Keratinocyte (primary cell): Measurements from ENCODE around the gene PWWP2B. TPM values are rescaled to one million over a fixed set of nuclear protein-coding genes. Genes with fewer than 3 reads are reported as not detected.

Source experiments
- DNase-seq: peaks from one replicate; pipeline ENCODE4 v3.0.0-alpha.2; 2011; ENCODE audit warnings: low read depth, missing footprints, low spot score
- FAIRE-seq: peaks from 2 replicates; lab custom pipeline; 2011; peaks lifted over from hg19 to GRCh38; lab: Jason Lieb, UNC
- H2AFZ ChIP-seq: 2 replicates; pipeline ENCODE4 v1.6.0; 2012; ENCODE audit warnings: low read length, control low read depth, inconsistent platforms; ENCODE audit not compliant: control insufficient read depth
- H3K27ac ChIP-seq: 2 replicates; pipeline ENCODE4 v1.5.1; 2011; ENCODE audit warnings: low read length; ENCODE audit not compliant: control insufficient read depth, insufficient read depth
- H3K27me3 ChIP-seq: 3 replicates; pipeline ENCODE4 v1.6.0; 2011; ENCODE audit warnings: low read length; ENCODE audit not compliant: control insufficient read depth, insufficient read depth; ENCODE audit errors: extremely low read depth
- H3K36me3 ChIP-seq, 2 experiments: 2 replicates in 1 of 2; 3 replicates in 1 of 2; pipeline ENCODE4 v1.5.1; 2011; ENCODE audit warnings: low read length in 2 of 2, mild to moderate bottlenecking in 1 of 2; ENCODE audit not compliant: control insufficient read depth in 2 of 2, insufficient read depth in 2 of 2; ENCODE audit errors: extremely low read depth in 1 of 2
- H3K4me1 ChIP-seq: 3 replicates; pipeline ENCODE4 v1.5.1; 2011; ENCODE audit warnings: low read length; ENCODE audit not compliant: control insufficient read depth, insufficient read depth; ENCODE audit errors: extremely low read depth
- H3K4me2 ChIP-seq: 3 replicates; pipeline ENCODE4 v1.6.0; 2011; ENCODE audit warnings: low read depth, low read length; ENCODE audit not compliant: control insufficient read depth, insufficient read depth; ENCODE audit errors: extremely low read depth
- H3K4me3 ChIP-seq, 3 experiments: fragments of 200-600 bp in 1 of 3; sonication (generic) in 1 of 3; 2 replicates in 2 of 3; 3 replicates in 1 of 3; pipeline ENCODE4 v1.5.1; 2011 to 2016; ENCODE audit warnings: low read length in 3 of 3, mild to moderate bottlenecking in 3 of 3, control low read depth in 2 of 3, inconsistent platforms in 1 of 3, low read depth in 1 of 3, mixed read lengths in 1 of 3, mixed run types in 1 of 3, moderate library complexity in 1 of 3; ENCODE audit not compliant: control insufficient read depth in 2 of 3, insufficient read depth in 2 of 3; ENCODE audit errors: extremely low read depth in 1 of 3
- H3K79me2 ChIP-seq: 2 replicates; pipeline ENCODE4 v1.6.0; 2012; ENCODE audit warnings: low read length; ENCODE audit not compliant: control insufficient read depth, insufficient read depth
- H3K9ac ChIP-seq: 3 replicates; pipeline ENCODE4 v1.6.0; 2011; ENCODE audit warnings: low read length; ENCODE audit not compliant: control insufficient read depth, insufficient read depth; ENCODE audit errors: extremely low read depth
- H3K9me1 ChIP-seq: 3 replicates; pipeline ENCODE4 v1.6.0; 2011; ENCODE audit warnings: low read length; ENCODE audit not compliant: control insufficient read depth, insufficient read depth; ENCODE audit errors: extremely low read depth
- H3K9me3 ChIP-seq: 2 replicates; pipeline ENCODE4 v1.5.1; 2012; ENCODE audit warnings: low read depth, low read length; ENCODE audit not compliant: control insufficient read depth
- H4K20me1 ChIP-seq: 3 replicates; pipeline ENCODE4 v1.6.0; 2011; ENCODE audit warnings: low read length; ENCODE audit not compliant: control insufficient read depth, insufficient read depth; ENCODE audit errors: extremely low read depth
- CTCF ChIP-seq, 3 experiments: IDR thresholded peaks in 1 of 3; conservative IDR thresholded peaks in 1 of 3; optimal IDR thresholded peaks in 1 of 3; 2 replicates in 2 of 3; 3 replicates in 1 of 3; pipeline versions ENCODE3 to v1.5.1; 2011; ENCODE audit warnings: low read length in 3 of 3, mild to moderate bottlenecking in 3 of 3, moderate library complexity in 2 of 3, control low read depth in 1 of 3, inconsistent platforms in 1 of 3; ENCODE audit not compliant: insufficient read depth in 2 of 3; ENCODE audit errors: extremely low read depth in 1 of 3
- EZH2 ChIP-seq: IDR thresholded peaks from one replicate; pipeline ENCODE4 v1.6.1; 2012; ENCODE audit warnings: inconsistent platforms, mild to moderate bottlenecking, low read length, moderate library complexity
- dilution Hi-C: fragments of 300-500 bp; cut with MboI; formaldehyde crosslinking; loops from one replicate; pipeline ENCODE4 v1.7.0; 2020; ENCODE audit warnings: low sequenced_read_pairs; ENCODE audit not compliant: extremely low pct_ligation_motif_present
- polyA plus RNA-seq, 5 experiments: library from polyadenylated mRNA; depleted of rRNA in 3 of 5; stranded (reverse) in 3 of 5; stranded (forward) in 1 of 5; unstranded in 1 of 5; fragments of >200 nt; gene quantifications; 1 replicate in 1 of 5; 2 replicates in 3 of 5; 3 replicates in 1 of 5; pipeline versions ENCODE4 v1.2.1 to v1.2.3, GENCODE V29; 2011 to 2012; ENCODE audit warnings: missing spikeins in 2 of 5, low read depth in 1 of 5, low replicate concordance in 1 of 5

The PWWP2B gene
- polyA plus RNA-seq, 1 donor (not counting 4 experiments of a cell fraction or from before 2014, with no cell fraction given), result 3.1 TPM

GRCh38 chr10:132443605-132443982 lies 46.6 kb downstream of the PWWP2B start:
- no peak for FAIRE-seq
- Histone ChIP-seq H3K4me2 (no peak overlapping the region), H2AFZ (no peak overlapping the region)

GRCh38 chr10:132443983-132444876 lies 47.2 kb downstream of the PWWP2B start:
- no peaks in the 10 kb centered on the region for H3K36me3 ChIP-seq
- FAIRE-seq (no peak), DNase-seq (no peak)
- H3K4me2 ChIP-seq, result no peak overlapping the region
- H4K20me1 ChIP-seq, result no peaks in the 10 kb centered on the region
- H3K9me1 ChIP-seq, result no peaks in the 10 kb centered on the region
- peaks cover 18% of the 10 kb centered on the region for H3K4me1 ChIP-seq
- H3K27me3 ChIP-seq, result no peaks in the 10 kb centered on the region
- dilution Hi-C loops, result no loop called here
- no peak overlapping the region for H3K27ac ChIP-seq
- peaks cover 4% of the 10 kb centered on the region for H3K9me3 ChIP-seq
- TF ChIP-seq EZH2 (no peak), CTCF (optimal IDR thresholded peaks at IDR 0.05 in 1 of 3, IDR thresholded peaks at IDR 0.05 in 1 of 3, conservative IDR thresholded peaks at IDR 0.05 in 1 of 3; ENCODE audit: extremely low read depth in 1 of 3, insufficient read depth in 2 of 3, low read length in 3 of 3) (no peak)
- H2AFZ ChIP-seq, result no peak overlapping the region
- no peaks in the 10 kb centered on the region for H3K79me2 ChIP-seq
- H3K9ac ChIP-seq, result no peak overlapping the region
- H3K4me3 ChIP-seq, result no peak overlapping the region

More at GRCh38 chr10:132443605-132443982, 46.6 kb downstream of the PWWP2B start:
- Histone ChIP-seq H3K36me3 (no peaks in the 10 kb centered on the region), H3K4me3 (no peak overlapping the region), H3K9ac (no peak overlapping the region), H3K9me1 (no peaks in the 10 kb centered on the region), H3K4me1 (peaks cover 18% of the 10 kb centered on the region), H4K20me1 (no peaks in the 10 kb centered on the region), H3K27ac (no peak overlapping the region), H3K9me3 (peaks cover 4% of the 10 kb centered on the region), H3K79me2 (no peaks in the 10 kb centered on the region), H3K27me3 (no peaks in the 10 kb centered on the region)
- no peak for DNase-seq
- TF ChIP-seq EZH2 (no peak), CTCF (optimal IDR thresholded peaks at IDR 0.05 in 1 of 3, IDR thresholded peaks at IDR 0.05 in 1 of 3, conservative IDR thresholded peaks at IDR 0.05 in 1 of 3; ENCODE audit: extremely low read depth in 1 of 3, insufficient read depth in 2 of 3, low read length in 3 of 3) (peak in 2 of 3 experiments; percentile 48 to 50)
- dilution Hi-C loops, result no loop called here
